NCI-H510A treated with DMSO at 0.1 percent for 48 hours (cell line): ENCODE data around the gene IL17RE.
A peak's percentile ranks its signal among the peaks of the same experiment; 100 is the strongest.
"Not testable (repeated sequence)": the region's sequence is repeated elsewhere in the genome, so short reads cannot be mapped to it uniquely, and the experiment has no call there.

Experiments used
- DNase-seq: peaks from one replicate; lab custom pipeline; 2025; lab: John Stamatoyannopoulos, UW

The IL17RE gene

DNA sequence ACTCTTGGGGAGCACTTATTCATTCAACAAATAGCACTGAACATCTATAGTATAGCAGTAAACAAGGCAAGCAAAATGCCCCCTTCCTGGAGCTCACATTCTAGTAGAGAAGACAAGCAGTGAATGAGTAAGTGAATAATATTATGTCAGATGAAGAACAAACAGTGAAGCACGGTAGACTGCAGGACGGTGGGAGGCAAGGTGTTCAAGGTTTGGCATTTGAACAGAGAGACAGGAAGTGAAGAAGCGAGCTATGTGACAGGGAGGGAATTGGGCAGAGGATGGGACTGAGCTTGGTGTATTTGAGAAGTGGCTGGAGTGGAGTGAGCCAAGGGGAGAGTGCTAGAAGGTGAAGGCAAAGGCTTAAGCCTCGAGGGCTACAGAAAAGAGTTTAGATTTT is 32.3 kb downstream of the IL17RE start:
- DNase-seq: no peak

DNA sequence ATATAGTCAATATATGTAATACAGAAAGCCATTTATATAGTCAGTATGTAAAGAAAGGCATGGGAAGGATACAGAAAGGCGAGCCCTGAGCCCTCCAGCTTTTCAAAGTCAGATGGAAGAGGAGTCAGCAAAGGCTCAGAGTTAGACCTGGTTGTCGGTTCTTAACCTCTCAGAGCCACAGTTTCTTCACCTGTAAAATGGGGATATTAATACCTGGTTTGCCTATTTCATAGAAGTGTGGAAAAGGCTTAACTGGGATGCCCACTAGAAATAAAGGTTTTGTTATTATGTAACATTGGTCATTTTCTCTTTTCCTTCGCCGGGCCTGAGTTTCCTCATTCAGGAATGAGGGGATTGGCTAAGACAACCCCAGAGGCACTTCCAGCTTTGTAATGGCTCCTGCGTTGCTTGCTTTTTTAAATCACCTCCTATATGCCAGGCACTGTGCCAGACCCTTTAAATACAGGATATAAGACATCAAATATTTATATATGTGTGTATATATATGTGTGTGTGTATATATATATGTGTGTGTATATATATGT is 33.4 kb downstream of the IL17RE start:
- no peak for DNase-seq

DNA sequence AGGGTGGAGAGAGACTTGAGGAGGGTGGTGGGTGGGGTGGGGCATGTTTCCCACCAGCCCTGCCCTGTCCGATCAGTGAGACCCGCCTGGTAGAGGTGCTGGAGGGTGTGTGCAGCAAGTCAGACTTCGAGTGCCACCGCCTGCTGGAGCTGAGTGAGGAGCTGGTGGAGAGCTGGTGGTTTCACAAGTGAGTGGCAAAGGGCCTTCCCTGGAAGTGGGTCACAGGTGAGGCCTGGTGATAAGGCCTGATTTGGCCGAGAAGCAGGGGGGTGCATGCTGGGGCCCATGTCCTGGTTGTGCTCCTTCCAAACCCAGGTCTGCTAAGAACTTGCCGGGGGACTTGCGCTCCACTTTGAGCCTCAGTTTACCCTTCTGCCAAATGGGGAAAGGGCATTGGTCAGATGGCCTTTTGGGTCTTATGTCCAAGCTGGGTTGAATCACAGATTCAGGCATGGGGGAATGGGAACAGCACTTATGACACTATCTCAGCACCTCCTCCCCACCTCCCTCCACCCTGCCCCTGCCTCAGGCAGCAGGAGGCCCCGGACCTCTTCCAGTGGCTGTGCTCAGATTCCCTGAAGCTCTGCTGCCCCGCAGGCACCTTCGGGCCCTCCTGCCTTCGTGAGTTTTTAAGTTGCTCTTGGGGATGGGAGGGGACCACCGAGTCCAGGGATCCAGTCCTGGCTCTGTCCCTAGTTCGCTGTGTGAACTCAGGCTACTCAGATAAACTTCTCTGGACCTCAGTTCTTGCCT is 35.0 kb downstream of the IL17RE start:
- no peak for DNase-seq

DNA sequence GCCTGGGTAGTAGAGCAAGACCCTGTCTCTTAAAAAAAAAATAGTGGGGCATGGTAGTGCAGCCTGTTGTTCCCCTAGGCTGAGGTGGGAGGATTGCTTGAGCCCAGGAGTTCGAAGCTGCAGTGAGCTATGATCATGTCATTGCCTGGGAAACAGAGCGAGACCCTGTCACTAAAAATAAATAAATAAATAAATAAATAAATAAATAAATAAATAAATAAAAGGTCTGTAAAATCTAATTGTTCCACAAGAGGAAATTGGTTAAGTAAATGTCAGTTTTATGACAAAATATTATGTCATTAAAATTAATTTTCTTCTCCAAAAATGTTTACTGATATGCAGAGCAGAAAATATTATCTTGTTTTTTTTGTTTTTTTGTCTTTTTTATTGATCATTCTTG is 36.3 kb downstream of the IL17RE start:
- DNase-seq: no peak

DNA sequence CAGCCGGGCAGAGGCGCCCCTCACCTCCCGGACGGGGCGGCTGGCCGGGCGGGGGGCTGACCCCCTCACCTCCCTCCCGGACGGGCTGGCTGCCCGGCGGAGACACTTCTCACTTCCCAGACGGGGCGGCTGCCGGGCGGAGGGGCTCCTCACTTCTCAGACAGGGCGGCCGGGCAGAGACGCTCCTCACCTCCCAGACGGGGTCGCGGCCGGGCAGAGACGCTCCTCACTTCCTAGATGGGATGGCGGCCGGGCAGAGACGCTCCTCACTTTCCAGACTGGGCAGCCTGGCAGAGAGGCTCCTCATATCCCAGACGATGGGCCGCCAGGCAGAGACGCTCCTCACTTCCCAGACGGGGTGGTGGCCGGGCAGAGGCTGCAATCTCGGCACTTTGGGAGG is 37.3 kb downstream of the IL17RE start:
- DNase-seq: not testable (repeated sequence)

DNA sequence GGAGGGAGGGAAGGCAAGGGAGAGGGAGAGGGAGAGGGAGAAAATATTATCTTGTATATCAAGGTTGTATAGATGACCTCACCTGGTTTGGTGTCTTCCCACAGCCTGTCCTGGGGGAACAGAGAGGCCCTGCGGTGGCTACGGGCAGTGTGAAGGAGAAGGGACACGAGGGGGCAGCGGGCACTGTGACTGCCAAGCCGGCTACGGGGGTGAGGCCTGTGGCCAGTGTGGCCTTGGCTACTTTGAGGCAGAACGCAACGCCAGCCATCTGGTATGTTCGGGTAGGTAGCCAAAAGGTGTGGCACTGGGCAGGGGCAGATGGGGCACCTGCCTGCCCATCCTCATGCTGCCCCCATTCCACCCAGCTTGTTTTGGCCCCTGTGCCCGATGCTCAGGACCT is 38.1 kb downstream of the IL17RE start:
- no peak for DNase-seq

DNA sequence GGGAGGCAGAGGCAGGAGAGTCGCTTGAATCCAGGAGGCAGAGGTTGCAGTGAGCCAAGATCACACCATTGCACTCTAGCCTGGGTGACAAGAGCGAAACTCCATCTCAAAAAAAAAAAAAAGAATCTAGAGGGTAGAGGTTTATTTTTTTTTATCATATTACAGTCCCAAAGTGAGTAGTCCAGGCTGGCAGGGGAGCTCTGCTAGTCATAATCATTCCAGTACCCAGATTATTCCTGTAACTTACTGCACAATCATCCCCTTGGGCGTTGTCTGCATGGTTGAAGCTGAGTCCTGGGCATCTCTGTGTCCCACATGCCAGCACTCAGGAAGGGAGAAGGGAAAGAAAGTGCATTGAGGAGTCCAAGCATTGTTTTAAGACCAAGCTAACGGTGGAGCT is 39.5 kb downstream of the IL17RE start:
- DNase-seq: no peak

DNA sequence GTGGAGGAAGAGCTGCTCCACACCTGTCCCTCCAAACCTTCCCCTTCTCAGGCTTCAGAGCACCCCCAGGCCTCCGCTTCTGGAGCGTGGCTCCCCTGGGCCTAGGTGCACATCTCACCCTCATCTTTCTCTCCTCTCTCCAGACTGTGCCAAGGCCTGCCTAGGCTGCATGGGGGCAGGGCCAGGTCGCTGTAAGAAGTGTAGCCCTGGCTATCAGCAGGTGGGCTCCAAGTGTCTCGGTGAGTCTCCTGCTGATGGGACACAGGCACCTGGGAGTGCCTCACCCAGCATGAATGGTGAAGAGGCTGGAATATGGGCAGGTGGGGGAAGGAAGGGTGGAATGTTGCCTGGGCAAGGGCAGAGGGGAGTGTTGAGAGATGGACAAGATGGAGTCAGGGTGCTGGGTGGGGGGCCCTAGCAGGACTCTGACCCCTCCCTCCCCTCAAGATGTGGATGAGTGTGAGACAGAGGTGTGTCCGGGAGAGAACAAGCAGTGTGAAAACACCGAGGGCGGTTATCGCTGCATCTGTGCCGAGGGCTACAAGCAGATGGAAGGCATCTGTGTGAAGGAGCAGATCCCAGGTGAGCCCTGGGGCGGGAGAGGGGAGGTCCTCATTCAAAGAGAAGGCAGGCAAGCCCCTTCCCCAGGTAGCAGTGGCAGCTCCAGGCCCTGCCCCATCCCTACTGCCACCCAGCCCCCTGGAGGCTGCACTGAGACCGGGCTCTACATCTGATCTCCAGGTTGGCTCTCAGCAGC is 40.5 kb downstream of the IL17RE start:
- DNase-seq: no peak

DNA sequence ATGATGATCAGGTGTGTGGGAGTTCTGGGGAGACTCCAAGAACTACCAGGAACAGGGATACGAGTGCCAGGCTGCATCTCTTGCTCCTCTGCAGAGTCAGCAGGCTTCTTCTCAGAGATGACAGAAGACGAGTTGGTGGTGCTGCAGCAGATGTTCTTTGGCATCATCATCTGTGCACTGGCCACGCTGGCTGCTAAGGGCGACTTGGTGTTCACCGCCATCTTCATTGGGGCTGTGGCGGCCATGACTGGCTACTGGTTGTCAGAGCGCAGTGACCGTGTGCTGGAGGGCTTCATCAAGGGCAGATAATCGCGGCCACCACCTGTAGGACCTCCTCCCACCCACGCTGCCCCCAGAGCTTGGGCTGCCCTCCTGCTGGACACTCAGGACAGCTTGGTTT is 41.6 kb downstream of the IL17RE start:
- DNase-seq: no peak

DNA sequence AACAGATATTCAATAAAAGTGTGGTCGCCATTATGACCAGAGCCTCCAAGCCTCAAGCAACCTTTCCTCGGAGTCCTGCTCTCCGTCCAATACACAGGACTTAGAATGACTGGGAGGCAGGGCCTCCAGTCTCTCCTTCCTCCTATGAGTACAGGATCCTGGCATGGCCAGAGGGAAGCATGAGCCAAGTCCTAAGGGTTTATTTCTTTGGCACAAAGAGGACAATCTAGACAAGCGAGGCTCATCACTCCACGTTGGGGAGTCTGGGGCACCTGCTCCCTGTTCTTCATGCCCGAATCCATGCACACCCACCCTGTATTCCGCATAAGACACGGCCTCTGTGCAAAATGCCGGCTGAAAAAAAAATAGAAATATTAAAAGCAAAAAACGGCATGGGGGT is 42.7 kb downstream of the IL17RE start:
- DNase-seq: no peak

DNA sequence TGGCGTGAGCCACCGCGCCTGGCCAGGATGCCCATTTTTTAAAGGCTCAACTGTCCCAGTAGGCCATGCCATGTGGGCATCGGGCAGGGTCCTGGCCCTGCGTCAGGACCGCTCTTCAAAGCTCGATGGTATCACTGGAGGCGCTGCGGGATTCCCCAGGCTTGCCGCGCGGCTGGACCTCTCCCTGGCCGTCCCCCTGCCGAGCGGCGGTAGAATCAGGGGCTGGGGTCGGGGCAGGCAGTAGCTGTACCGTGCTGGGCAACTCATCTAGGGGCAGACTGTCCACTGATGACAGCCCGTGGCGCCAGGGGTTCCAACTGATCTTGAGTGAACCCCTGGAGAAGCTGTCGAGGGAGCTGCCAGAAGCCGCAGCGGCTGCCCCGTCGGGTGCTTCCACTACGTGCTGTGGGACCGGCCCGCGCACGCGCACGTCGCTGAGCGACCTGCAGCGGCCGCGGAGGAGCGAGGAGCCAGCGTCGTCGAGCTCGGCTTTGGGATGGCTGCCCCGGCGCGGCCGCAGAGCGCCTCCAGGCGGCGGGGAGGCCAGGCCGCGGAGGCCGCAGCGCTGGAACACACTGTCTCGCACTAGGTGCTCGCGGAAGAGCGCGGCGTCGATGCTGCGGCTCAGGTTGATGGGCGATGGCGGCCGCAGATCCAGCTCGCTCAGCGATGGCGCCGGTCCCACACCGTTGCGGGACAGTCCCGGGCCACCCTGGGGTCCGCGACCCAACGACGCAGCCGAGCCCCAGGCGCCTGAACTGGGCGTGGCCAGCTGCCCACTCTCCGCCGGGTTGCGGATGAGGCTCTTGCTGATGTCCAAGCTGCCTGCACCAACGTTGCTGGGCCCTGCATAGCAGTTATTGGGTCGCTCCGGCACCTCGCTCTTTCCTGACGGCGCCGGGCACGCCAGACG is 43.7 kb downstream of the IL17RE start:
- no peak for DNase-seq

DNA sequence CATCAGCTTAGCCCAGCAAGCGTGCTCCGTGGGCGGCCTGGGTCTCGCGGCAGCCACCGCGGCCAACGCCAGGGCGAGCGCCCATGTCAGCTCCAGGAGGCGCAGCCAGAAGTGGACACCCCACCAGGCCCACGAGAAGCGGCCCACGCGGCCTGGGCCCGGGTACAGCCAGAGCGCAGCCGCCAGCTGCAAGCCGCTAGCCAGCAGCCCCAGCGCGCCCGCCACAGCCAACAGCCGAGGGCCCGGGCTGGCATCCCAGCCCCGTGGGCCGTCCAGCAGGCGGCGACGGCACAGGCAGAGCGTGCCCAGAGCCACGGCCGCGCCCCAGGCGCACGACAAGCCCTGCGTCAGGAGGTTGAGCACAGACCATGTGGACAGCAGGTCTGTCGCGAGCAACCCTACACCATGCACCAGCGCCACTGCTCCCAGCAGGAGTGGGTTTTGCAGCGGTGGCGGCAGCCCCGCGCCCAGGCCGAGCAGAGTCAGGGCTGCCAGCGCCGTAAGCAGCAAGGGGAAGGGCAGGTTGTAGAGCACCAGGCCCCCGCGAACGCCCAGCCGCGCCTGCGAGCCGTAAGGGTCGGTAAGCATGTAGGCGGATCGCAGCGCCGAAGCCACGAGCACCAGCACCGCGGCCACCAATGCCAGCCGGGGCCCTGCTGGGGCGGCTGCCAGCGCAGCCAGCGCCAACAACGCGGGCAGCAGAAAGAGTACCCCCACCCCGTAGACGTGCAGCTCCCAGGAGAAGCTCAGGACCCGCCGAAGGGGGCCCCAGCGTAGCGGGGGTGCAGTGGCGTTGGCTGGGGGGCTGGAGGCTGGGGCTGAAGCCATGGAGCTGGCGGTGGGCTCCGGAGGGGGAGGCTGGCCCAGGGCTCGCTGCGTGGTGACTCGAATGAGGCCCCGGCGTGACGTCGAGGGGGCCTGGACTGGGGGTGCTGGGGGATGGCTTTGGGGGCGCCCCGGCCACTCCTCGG is 44.7 kb downstream of the IL17RE start:
- DNase-seq: no peak

DNA sequence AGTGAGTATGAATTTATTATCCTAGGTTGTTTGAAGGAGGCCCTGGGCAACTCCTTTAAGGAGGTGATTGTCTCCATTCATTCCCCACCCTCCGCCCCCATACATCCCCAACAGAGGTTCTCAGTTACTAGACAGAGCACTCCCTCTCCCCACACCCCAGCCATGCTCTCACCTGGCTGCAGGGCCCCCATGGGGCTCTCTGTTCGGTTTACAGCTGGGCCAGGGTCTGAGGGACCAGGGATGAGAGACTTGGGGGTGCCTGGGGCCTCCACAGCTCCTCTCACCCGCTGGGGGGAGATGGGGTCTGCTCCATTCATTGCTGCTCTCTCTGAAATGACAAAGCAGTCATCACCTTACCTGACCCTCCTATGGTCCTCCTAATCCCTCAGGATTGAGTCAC is 45.9 kb downstream of the IL17RE start:
- DNase-seq: no peak

DNA sequence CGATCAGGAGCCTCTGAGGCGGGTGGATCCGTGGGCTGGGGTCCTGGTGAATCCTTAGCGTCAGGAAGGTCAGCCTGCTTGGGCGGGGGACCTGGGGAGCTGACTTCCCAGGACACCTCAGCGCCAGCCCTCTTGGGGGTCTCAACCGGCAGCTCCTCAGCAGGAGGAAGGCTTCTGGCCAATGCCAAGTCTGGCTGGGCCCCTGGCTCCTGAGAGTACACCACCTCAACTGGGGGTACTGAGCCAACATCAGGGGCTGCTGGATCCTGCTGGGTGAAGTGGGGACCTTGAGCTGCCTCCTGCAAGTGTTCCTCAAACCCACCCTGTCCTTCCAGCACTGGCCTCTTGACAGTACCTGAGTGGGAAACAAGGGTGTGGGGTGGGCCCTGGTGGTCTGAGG is 46.5 kb downstream of the IL17RE start:
- DNase-seq: no peak

DNA sequence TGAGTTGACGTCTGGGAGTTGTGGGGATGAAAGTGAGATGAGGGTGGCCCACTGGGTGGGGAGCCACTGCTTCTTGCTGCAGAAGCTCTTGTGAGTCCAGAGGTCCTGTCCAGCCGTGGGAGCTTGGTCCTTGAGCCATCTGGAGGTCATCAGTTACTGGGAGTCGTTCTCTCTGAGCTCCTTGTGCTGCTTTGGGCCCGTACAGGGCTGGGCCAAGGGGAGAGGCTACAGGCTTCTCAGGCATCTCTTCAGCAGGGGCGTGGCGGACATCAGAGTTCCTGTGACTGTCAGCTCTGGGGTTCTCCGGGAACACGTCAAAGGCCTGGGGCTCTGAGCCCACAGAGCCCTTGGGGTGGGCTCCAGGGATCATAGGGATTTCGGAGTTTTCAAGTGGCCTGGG is 47.0 kb downstream of the IL17RE start:
- no peak for DNase-seq

DNA sequence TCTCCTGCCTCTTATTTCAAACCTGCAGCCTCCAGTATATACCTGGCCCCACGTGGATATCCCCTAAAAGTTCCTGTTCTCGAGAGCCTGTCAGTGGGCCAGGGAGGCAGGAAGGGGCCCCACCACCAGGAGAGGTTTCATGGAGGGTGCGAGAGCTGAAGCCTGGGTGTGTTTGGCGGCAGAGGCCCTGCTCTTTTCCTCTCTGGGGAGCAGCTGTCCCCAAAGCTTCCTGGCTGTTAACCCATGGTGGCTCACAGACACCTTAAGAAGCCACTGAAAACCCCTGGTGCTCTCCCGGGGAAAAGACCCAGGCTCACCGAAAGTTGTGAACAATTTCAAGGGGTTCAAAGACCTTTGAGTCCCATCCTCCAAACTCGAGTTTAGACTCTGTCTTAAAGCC is 48.5 kb downstream of the IL17RE start:
- DNase-seq: no peak

DNA sequence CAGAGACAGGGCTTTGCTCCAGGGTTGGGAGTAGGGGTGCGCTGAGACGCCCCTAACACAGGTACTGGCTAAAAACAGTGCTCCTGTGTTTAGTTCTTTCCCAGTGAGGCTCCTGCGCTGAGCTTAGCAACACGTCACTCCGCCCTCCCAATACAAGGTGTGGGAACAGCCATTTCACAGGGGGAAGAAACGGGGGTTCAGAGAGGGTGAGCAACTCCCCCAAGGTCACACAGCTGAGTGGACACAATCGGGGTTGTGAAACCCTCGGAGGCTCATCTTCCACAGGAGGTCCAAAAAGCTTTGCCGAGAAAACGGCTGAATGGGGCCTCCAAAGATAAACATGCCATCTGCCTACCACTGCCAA is 48.9 kb downstream of the IL17RE start:
- DNase-seq: no peak

DNA sequence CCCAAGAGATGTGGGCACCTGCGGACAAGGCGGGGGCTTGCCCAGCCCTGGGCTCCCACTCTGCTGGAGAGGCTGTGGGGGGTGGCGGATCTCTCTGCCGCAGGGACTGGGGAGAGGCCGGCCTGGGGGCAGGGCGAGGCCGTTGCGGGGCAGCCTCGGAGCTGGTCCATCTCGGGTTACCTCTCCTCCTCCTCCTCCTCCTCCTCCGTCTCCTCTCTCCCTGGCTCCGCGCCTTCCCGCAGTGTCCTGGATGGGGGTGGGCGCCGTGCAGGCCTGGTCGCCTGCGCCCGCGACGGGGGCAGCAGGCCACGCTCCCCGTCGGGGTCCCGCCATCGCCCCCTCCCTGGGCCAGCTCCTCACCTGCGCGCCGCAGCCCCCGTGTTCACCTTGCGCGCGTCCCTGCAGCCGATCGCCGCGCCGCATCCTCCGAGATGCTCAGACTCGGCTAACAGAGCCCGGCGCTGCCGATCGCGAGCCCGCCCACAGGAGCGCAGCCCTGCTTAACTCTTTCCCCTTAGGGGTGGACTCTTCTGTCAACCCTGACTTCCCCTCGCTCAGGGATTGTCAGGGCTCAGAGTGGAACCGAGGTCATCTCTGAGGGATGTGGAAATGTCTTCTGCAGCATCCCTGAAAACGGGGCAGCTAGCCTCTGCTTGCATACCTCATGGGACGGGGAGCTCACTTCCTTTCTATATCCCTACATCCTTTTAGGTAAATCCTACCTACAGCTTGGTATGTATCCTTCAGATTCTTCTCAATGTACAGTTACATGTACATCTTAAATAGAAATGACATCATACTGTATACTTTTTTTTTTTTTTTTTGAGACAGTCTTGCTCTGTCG is 49.5 kb downstream of the IL17RE start, which contains the start of gene PRRT3:
Gene PRRT3 (minus strand): TSS at position 447 of the 844 bp plus-strand sequence. CDS start 2,293 bp downstream, outside the sequence.
- DNase-seq: peak; percentile 45

DNA sequence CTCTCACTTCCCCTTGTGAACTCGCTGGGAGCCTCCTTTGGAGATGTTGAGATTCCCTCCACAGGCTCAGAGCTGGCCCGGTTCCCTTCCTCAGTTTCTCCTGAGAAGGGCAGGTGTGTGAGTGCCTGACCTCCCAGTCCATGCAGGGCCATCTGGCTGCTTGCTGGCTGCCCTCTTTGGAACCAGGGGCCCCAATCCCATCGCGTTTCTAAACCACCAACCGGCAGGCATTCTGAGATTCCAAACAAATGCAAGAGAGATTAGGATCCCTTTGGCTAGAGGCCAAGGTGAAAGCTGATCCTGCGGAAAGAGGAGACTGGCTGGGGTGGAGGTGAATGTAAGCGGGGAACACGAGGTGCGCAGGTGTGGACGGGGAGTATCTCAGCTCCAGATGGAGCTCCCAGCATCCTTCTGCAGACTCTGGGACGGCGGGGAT is 52.4 kb downstream of the IL17RE start:
- peak; percentile 52 for DNase-seq
